ENCODE data around the gene CLSTN3.

CLSTN3 gene

GRCh38 chr12:7129872-7130691, at the start of gene CLSTN3:
CLSTN3 (plus strand) TSS chr12:7130371; CDS start chr12:7130649, 278 bp downstream.
- peak; percentile 60 to 90 for DNase-seq

- DNase-seq: no peak
Observed at GRCh38 chr12:7081037-7081436, 49.1 kb upstream of the CLSTN3 start.

GRCh38 chr12:7083125-7083524, 47.0 kb upstream of the CLSTN3 start:
- DNase-seq: no peak

GRCh38 chr12:7089196-7089871, 40.8 kb upstream of the CLSTN3 start:
- DNase-seq: no peak

- DNase-seq: no peak
Observed at GRCh38 chr12:7090222-7090998, 39.8 kb upstream of the CLSTN3 start.

GRCh38 chr12:7091171-7091570, 39.0 kb upstream of the CLSTN3 start:
- no peak for DNase-seq

- DNase-seq: no peak
Observed at GRCh38 chr12:7091660-7092228, 38.4 kb upstream of the CLSTN3 start.

GRCh38 chr12:7092229-7092985, 37.8 kb upstream of the CLSTN3 start, which contains the start of gene C1R:
C1R (minus strand) TSS chr12:7092445; CDS start chr12:7092388, 57 bp downstream.
- DNase-seq: peak; percentile 70 to 92

- no peak for DNase-seq
Observed at GRCh38 chr12:7092986-7093460, 37.1 kb upstream of the CLSTN3 start.

- DNase-seq: no peak
Observed at GRCh38 chr12:7093486-7093885, 36.7 kb upstream of the CLSTN3 start.

- peak in 1 of 2 experiments; percentile 21 for DNase-seq
Observed at GRCh38 chr12:7093892-7094291, 36.3 kb upstream of the CLSTN3 start.

- no peak for DNase-seq
Observed at GRCh38 chr12:7096006-7096932, 33.9 kb upstream of the CLSTN3 start.

GRCh38 chr12:7096979-7097378, 33.2 kb upstream of the CLSTN3 start:
- no peak for DNase-seq

GRCh38 chr12:7099290-7099996, 30.7 kb upstream of the CLSTN3 start:
- peak in 1 of 2 experiments; percentile 6 for DNase-seq

GRCh38 chr12:7100239-7100638, 29.9 kb upstream of the CLSTN3 start:
- DNase-seq: peak; percentile 25 to 43

- DNase-seq: no peak
Observed at GRCh38 chr12:7101047-7101693, 29.0 kb upstream of the CLSTN3 start.

- no peak for DNase-seq
Observed at GRCh38 chr12:7101694-7102131, 28.5 kb upstream of the CLSTN3 start.

GRCh38 chr12:7102582-7102981, 27.6 kb upstream of the CLSTN3 start:
- no peak for DNase-seq

- no peak for DNase-seq
Observed at GRCh38 chr12:7103837-7104584, 26.2 kb upstream of the CLSTN3 start.
